TTC549 (cell line): ENCODE measurements around the gene CDH13.

ENCODE experiments used
- FAIRE-seq: peaks from 2 replicates; lab custom pipeline; 2012; peaks lifted over from hg19 to GRCh38; lab: Jason Lieb, UNC

CDH13 gene

DNA sequence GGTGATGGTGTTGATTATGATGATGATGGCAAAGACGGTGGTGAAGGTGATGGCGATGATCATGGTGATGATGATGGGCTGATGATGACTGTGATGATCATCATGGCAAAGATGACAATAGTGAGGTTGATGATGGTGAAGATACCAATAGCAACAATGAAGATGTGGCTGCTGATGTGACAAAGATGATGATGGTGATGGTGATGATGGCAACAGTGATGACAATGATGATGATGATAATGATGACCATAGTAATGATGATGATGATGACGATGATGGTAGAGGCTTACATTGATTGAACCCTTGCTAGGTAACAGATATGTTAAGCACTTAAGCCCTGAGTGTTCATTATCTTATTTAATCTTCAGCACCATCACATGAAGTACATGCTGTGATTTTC is 817.2 kb downstream of the CDH13 start:
- no peak for FAIRE-seq

DNA sequence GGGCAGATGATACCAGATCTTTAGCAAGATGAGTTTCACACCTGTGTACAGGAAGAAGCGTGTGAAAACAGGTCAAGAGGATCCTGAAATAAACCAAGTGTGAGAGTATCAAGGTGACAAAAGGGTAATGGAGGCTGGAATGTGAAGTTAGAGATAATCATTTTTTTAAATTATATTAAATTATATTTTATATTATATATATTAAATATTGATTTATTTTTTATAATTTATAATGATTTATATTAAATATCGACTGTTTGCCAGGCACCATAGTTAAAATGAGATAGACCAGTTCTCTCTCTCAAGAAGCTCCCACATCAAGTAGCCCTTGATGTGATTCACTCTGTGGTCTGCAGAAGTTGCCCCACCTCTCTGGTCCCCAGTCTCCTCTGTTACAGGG is 820.8 kb downstream of the CDH13 start:
- FAIRE-seq: no peak

DNA sequence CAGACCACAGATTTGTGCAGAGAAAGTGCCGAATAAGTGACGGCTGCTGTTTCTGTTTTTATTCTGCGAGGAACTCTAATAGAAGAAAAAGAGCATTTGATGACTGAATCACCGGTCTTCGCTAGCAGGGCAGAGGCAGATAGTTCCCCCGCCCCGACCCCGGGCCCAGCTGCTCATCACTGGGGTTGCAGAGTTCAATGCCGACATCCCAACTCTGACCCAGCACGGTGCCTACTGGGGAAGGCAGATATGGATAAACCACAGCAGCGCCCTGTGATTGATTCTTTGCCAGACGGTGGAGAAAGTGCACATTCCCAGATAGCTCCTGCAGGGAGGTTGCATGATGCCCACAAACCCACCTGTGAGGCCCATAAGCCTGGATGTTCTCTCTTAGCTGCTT is 823.1 kb downstream of the CDH13 start:
- FAIRE-seq: no peak

DNA sequence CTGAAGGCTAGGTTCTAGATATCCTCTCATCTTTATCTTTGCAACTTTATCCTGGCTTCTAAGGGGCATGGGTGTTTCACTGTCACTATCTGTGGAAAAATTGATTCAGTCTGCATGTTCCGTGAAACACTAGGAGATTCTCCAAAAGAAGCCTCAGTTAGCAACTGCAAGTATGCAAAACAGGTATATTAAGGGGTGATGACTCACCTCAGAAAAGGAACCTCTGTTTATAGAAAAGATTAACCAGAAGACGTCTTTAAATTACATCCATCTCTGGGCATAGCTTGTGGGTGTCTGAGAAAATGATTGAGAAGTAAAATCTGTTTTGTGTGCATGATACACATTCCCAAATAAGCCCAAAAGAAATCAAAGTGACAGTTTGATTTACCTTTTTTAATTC is 827.2 kb downstream of the CDH13 start:
- no peak for FAIRE-seq

DNA sequence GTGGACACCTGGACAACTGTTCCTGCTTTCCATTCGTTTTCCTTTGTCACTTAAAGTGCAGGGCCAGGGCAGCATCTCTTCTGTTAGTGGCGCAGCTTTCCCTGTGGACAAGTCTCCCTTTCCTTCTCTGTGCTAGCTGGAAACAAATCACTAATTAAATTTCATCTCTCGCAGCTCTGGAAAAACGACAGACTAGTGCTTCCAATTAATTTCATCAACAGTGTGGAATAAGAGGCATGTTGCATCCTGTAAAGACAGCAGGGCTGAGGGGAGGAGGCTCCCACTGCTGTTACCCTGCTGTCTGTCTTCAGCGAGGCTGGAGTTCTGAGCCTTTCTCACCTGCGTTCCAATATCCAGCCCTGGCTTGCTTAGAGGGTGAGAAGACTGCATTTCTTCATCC is 828.9 kb downstream of the CDH13 start:
- FAIRE-seq: no peak

DNA sequence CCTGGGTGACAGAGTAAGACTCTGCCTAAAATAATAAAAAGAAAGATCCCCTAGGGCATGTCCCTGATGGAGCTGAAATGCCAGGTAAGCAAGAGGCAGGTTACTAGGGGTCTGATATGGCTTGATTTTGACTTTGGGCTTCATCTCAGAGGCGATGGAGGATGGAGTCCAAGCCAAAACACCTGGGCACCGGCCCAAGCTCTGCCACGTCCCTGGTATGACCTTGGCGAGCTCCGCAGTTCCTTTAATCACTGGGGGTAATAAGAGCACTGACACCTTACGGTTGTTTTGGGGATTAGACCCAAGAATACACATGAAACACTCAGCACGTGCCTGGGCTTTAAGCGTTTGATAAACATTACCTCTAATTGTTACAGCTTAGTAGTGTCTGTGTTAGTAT is 830.2 kb downstream of the CDH13 start:
- FAIRE-seq: no peak

DNA sequence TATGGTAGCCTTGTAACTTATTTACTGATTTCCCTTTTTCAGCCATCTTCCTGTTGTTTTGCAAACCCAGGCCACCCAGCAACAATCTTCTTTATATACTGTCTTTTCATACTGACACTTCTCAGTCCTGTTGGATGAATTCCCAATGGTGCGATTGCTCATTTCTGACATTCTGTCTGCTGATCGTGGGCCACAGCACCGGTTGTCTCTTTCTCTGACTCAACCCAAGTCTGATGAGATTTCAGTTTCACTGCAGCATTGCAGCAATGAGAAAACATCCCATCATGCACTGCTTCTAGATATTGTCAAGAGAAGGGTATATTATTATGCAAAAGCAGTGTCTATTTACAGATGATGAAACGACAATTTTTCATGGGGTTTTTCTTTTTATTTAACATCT is 831.8 kb downstream of the CDH13 start:
- FAIRE-seq: no peak

DNA sequence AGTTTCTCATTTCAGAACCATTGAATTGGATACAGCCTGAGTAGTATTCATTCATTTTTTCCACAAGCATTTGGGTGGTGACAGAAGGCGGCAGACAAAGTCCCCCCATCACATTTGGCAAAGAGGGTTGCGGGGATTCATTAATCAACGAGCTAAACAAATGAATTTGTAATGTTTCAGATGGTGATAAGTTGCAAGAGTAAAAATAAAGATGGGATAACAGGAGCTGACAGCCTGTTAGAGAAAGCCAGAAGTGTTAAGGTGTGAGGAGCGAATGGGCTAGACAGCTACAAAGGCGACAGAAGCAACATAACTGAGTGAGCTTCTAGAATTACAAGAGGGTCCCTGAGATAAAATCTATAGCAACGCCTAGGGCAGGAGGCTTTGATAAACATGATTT is 838.2 kb downstream of the CDH13 start:
- no peak for FAIRE-seq

DNA sequence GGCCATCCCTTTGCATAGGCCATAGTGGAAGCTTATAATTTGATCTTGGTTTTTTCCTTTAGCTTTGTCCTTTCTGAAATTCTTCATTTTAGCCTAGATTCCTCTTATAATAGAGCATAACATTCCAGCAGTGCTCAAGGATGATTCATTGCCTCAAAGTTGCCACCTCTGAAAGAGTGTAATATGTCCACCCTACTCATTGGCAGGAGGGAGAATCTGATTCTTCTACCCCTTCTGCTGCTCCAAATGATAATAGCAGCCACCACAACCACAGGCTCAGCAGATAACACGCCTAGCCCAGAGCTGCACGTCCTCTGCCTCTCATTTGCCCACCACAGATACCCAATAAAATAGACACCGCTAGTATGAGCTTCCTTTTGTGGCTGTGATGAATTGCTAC is 843.6 kb downstream of the CDH13 start:
- no peak for FAIRE-seq

DNA sequence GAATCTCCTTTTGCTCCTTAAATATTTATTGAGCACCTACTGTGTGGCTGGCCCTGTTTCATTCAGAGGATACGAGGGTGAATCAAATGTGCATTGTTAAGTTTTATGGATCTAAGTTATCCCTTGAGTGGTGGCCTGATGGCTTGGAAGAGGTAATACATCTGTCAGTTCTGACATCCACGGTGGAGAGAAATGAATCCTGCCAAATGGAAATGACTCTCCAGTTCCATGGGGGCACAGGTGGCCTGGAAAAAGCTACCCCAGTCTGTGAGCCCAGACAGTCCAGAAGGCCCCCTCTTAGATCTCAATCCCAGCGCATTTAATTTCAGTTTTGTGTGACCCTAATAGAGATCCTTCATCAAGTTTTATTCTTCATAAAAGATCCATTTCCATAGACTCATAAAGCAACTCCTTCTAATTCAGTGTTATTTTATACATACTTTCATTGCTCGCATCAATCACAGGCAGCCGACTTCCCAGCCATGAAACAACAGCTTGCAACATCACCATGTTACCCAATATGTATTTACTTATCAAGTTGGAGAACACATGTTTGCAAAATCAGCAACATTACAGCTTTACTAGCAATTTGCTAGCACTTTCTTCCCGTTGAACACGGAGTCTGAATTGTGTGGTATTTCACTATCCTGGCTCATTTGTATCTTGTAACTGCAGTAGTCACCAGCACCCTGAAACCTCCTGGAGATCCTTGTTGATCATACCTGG is 846.2 kb downstream of the CDH13 start:
- FAIRE-seq: no peak

DNA sequence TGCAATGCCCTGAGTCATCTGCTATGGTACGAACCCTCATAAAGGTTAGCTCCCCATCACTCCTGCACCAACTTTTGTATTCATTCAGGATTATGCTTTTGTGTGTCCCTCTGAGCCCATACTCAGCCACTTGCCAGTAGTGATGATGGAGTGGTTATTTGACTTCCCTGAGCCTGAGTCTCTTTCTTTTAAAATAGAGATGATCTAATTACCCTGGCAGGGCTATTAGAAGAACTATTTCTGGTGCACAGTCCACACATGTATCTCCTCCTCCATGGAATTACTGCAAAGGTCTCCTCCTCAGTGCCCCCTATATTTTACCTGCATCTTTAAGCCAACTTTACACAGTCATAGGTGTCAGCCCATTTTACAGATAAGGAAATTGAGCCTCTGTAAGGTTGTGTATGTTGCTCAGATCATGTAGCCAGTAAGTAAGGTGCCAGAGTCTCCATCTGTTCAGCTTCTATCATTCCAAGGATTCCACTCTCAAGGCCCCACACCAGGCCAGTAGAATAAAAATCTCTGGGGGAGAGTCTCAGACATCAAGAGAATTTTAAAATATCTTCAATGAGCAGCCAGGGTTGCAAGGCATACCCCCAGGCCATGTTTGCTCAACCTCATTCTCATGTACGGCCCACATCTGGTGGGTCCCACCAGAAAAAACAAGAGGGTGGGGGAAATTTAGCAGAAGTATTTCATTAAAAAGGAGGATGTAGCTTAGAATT is 847.3 kb downstream of the CDH13 start:
- no peak for FAIRE-seq

DNA sequence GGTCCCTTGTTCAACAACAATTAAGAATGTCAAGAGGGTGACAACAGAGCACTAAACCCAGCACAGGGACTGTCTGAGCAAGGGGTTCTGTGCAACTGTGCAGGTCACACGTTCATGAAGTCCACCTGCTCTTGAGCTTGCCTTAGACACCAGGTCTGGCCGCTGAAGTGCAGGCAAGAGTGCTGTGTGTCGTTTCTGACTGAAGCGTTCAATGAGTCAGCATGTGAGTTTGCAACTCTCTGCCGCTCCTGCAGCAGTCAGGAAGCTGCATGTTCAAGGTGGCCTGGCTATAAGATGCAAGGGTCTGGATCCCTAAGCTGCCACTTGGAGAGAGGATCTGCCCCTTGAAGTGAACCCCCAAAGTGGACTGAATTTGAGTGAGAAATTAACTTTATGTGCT is 848.3 kb downstream of the CDH13 start:
- no peak for FAIRE-seq

DNA sequence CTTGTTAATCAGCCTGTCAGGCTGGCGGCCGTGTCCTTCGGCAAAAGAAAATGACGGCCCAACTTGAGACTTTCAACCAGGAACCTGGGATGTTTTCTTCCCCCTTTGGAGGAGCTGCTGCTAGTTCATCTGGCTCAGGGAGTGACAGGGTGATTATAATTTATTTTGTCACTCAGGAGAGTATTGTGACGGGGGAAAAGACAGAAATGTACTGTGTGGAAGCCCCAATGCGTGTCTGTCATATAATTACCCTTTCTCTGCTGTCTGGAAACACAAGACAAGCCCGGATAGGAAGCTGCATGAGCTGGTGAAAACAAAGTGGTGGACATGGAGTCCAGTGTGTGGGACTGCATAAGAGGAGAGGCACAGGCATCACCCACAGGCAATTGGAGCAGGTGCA is 854.8 kb downstream of the CDH13 start:
- FAIRE-seq: no peak

DNA sequence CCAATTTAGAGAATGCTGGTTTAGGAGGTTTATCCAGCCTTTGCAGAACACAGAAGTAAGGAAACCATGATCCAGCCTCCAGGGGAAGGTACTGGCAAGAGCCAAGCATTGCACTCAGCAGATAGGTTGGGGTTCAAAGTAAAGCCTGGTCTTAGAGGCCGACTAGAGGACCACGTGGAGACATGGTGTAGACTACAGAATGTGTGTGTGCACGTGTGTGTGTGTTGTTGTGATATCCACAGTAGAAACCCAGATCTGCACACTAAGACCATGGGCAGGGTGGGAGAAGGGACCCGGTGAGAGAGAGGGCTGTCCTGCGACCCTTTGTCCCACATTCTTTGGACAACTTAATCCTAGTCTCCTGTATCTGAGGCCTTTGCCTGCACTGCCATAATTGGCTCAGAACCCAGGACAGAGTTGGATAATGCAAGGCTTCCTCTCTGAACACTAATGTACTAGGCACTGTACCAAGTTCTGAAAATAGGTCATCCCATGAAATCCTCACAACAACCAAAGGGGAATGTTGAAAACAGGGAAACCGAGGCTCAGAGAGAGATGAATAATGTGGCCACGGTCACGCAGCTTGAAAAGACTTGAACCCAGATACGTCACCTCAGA is 855.9 kb downstream of the CDH13 start:
- FAIRE-seq: no peak

DNA sequence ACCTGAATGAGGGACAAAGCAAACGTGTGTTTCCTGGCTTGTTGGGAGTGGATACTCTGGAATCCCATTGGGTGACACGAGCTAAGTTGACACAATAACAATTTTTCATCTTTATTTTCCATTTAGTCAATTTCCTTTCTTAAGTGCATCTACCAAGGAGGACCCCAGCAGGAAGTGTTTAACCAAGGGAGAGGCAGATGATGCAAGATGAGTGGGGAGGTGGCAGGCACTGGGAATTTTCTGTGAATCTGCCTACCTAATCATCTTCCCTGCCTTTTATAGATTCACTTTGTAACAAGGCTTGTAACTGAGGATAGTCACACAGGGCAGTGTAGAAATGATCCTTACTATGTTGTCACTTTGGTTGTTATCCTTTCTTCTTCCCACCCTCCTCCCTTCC is 863.3 kb downstream of the CDH13 start:
- no peak for FAIRE-seq

DNA sequence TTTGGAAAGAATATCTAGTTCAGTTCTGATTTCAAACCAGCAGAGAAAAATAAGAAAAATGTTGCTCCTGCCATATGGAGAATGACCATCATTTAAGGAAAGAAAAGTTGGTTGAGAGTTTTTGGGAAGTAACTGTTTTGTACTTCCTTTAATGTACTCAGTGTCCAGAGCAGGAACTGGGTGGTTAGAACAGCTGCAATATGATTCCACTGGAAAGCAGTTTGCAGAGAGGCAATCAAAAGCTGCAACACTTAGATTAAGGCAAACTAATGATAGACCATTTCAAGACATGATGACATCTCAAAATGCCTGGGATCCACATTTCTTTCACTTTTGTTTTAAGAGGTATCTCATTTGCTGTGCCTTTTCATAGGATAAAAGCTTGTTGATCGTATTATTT is 867.7 kb downstream of the CDH13 start:
- no peak for FAIRE-seq

DNA sequence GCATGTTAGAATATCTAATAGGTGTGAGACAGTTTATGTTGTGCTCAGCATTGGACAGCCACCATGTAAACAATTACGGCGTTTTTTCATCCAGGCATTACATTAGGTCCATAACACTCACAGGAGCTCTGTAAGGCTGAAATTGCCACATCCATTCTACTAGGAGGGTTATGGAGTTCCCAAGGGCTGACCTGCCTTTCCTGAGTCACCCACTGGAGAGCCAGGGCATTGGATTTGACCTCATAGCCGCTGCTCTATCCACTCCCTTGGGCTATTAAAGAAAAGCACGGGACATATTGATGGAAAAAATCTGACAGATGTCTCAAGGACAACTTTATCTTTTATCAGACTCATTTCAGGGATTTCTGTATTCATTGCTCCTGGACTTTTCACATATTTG is 874.7 kb downstream of the CDH13 start:
- no peak for FAIRE-seq

DNA sequence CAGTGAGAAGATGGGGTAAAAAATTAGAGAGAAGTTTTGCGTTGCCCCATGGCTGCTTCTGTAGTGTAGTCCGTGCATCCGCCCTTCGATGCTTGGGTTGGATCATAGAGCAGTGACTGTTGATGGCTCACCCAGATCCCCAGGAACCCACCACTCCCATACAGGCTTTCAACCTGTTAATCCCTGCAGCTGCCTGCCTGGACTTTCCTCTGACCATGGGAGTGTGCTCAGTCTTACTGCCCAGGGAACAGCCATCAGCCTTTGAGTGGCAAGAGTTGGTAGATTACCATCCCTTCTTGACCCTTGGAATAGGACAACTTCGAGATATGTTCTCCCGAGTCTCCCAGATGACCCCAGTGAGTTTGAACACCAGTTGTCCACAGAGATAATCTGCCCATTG is 881.5 kb downstream of the CDH13 start:
- no peak for FAIRE-seq

DNA sequence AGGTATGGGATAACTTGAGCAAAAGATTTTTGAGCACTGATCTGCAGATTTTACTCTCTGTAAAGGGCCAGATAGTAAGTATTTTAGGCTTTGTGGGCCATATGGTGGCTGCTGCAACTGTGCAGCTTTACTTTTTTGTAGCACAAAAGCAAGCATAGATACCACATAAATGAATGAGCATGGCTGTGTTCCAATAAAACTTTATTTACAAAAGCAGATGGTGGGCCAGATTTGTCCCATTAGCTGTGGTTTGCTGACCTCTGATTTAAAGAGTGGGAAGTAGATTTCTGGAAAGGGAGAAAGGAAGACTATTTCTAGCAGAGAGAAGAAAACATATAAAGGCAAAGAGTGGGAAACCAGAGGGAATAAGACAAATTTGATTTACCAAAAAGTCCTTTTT is 882.5 kb downstream of the CDH13 start:
- FAIRE-seq: no peak

DNA sequence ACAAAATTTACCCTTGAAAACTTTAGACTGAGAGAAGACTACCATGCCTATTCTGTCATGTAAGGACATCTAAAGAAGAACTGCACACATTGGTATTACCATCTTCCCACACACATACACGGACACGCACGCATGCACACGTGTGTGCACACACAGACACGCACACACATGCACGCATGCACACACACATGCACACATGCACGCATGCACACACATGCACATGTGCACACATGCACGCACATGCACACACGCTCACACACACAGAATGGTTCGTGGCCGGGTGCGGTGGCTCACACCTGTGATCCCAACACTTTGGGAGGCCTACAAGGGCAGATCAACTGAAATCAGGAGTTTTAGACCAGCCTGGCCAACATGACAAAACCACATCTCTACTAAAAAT is 884.1 kb downstream of the CDH13 start:
- FAIRE-seq: no peak

DNA sequence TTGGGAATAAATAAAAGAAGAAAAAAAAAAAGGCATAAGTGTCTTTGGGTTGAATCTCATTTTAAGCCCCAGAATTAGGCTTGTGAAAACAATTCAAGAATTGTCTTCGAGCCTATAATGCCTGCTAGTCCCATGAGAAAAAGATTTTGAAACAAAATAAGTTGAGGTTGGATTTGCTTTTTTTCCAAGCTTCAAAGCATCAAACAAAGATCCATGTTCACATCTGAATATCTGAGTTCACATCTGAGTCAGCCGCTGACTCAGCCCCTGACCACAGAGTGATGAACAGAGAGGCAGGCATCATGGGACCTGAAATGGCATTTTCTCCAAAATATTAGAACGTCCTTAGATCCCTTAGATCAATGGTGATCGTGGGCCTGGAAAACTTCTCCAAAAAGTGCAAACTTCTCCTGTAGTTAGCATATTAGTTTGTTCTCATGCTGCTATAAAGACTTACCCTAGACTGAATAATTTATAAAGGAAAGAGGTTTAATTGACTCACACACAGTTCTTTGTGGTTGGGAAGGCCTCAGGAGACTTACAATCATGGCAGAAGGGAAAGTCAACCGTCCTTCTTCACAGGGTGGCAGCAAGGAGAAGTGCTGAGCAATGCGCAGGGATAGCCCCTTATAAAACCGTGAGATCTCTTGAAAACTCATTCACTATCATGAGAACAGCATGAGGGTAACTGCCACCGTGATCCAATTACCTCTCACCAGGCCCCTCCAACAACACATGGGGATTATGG is 886.4 kb downstream of the CDH13 start:
- no peak for FAIRE-seq

DNA sequence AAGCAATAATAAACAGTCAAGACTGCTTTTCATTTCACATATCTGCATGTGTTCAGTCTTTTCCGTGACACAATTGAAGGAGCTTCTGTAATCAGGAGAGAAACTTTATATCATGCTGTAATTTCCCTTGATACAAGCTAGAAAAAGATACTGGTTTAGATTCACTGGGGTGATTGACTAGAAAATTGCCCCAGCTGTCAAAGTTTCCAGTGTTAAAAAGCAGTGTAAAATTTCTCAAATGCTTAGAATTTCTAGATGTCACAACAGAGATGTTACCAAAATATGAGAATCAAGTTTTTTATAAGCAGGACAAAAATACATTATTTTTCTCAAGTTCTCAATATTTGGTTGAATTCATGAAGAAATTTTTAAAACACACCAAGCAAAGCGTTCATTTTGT is 888.6 kb downstream of the CDH13 start:
- FAIRE-seq: no peak

DNA sequence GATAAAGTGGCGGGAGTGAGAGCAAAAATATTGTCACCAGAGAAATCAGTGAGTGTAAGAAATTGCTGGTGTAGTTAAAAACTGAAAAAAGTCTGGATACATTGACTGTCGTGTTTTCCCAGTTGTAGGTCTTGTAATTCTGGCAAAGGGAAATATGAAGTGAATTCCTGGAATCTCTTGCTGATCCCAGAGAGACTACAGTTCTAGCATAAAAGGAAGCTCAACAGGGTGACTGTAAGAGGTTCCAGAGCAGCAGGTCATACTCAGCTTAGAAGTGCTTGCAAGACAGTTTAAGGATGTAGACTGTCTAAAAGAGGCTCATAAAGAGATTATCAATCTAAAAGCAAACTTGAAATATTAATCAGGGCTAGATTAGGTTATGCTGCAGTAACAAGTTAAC is 890.2 kb downstream of the CDH13 start:
- FAIRE-seq: no peak
